NCI-H1417 treated with DMSO at 0.1 percent for 48 hours (cell line): Measurements from ENCODE around the gene TRIM26.
"Not testable (repeated sequence)": the region's sequence is repeated elsewhere in the genome, so short reads cannot be mapped to it uniquely, and the experiment has no call there.

Experiments
- DNase-seq: peaks from one replicate; lab custom pipeline; 2025; lab: John Stamatoyannopoulos, UW

The TRIM26 gene

DNA sequence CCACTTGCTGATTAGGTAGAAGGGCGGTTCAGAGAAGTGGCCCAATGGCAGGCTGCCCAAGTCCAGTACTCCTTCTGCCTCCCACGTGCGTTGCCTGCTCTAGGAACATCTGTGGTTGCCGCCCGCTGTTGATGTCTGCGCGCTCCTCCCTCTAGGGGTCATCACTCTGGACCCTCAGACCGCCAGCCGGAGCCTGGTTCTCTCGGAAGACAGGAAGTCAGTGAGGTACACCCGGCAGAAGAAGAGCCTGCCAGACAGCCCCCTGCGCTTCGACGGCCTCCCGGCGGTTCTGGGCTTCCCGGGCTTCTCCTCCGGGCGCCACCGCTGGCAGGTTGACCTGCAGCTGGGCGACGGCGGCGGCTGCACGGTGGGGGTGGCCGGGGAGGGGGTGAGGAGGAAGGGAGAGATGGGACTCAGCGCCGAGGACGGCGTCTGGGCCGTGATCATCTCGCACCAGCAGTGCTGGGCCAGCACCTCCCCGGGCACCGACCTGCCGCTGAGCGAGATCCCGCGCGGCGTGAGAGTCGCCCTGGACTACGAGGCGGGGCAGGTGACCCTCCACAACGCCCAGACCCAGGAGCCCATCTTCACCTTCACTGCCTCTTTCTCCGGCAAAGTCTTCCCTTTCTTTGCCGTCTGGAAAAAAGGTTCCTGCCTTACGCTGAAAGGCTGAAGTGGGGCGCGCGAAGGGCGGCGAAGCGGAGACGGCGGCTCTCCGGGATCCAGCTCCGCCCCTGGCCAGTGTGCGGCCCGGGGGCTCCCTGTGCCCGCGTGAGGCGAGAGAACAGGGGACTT lies 41.3 kb downstream of the TRIM26 start:
- no peak for DNase-seq

DNA sequence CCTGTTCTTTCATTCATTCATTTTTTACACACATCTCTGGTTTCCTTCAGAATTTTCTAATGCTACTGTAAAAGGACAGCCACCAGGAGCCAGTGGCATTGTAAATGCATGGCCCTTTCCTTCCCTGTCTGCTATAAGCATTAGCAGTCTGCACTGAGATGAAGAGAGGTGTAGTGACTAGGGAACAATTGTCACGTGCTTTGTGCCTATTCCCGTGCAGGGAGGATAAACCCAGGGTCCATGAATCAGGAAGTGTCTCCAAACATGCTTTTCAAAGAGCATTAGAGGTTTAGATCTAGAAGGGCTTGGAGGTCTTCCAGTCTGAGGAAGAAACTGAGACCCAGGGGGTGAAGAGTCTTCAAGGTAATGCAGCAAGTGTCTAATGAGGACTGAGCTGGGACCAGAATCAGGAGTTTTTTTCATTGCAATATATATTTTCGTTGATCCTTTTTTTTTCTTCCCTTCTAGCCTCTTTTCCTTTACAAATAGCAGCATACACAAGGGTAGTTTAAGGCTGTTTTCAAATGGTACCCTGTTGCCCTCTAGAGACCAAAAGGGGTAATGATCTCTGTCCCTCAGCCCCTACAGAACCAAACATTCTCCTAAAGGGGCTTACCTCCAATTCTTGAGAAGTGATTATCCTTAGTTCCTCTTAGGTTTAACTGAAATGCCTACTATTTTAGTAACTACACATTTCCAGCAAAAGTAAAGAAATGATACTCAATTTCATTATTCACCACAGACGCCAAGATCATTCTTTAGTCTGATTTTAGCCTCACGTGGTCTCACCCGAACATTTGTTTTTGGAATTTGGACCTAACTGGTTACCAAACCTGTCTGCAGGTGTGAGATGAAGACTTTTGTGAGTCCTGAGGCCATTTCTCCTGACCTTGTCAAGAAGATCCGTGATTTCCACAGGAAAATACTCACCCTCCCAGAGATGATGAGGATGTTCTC lies 43.3 kb downstream of the TRIM26 start:
- no peak for DNase-seq

DNA sequence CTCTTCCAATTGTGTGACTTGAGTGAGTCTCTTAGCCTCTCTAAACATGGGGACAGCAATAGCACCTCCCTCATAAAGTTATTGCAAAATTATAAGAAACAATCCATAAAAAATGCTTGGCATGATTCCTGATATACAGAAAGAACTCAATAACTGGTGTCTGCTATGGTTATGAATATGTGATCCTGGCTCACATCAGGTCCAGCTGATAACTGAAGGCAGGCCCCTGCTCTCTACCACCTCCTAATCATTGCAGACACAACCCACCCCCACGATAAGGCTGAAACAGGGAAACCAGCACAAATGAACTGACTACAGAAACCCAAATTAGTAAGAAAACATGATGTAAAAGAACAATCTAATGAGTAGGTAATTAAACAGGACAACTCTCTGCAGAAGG lies 44.5 kb downstream of the TRIM26 start:
- no peak for DNase-seq

DNA sequence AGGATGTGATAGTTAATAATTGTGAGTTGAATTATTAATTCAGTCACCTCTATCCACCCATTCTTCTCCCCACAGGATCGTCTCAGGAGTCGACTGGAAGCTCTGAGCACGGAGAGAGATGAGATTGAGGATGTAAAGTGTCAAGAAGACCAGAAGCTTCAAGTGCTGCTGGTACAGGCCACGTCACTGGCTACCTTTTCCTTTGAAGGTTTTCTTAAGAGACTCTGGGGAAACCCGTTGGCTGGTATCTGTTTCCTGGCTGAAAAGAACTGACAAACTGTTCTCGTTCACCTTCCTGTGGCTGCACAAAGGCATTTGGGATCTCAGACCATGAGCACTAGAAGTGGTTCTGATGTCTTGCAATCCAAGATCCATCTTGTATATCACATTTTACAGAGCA lies 46.1 kb downstream of the TRIM26 start:
- DNase-seq: no peak

- DNase-seq: not testable (repeated sequence)
These were observed 48.0 kb downstream of the TRIM26 start for GRCh38 chr6:30165238-30165637.

DNA sequence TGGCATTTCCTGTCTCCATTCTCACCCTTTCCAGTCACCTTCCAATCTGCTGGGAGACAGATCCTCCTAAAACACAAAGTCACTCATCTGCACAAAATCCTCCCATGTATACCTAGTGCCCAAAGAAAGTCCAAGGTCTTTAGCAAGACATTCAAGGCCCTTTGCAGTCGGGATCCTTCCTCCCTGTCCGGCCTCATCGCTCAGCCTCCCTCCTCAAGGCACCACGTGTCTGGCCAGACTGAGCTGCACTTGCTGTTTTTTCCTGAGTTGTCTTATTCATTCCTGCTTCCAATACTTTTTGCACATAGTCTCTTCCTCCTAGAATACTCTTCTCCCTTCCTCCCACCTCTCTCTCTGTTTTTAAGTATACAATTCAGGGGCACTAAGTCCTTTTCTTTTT lies 48.5 kb downstream of the TRIM26 start:
- DNase-seq: no peak

DNA sequence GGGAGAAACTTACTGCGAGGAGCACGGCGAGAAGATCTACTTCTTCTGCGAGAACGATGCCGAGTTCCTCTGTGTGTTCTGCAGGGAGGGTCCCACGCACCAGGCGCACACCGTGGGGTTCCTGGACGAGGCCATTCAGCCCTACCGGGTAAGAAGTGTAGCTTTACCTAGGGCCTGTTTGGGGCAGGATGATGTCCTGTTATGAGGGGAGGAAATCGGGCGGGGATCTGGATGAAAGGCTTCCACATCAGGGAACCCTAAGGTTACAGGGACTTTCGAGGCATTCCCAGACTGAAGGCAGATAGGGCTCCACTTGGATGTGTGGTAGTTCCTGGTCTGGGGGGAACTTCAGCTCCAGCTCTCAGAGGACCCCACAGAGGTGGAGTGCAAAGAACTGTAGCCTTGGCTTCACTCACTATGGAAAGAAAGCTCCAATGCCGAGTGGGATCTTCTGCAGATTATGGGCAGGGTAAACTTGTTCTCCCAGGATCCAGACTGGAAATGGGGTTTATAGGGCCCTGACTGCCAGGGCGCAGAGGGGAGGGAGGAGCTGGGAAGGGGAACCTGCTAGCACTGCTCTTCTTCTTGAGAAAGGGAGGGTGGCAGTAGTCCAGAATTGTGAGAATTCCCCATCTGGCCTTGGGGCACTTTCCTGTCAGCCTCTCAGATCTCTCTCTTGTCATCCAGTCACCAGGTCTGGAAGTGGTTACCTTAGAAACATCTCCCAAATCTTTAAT lies 49.1 kb downstream of the TRIM26 start:
- DNase-seq: no peak

DNA sequence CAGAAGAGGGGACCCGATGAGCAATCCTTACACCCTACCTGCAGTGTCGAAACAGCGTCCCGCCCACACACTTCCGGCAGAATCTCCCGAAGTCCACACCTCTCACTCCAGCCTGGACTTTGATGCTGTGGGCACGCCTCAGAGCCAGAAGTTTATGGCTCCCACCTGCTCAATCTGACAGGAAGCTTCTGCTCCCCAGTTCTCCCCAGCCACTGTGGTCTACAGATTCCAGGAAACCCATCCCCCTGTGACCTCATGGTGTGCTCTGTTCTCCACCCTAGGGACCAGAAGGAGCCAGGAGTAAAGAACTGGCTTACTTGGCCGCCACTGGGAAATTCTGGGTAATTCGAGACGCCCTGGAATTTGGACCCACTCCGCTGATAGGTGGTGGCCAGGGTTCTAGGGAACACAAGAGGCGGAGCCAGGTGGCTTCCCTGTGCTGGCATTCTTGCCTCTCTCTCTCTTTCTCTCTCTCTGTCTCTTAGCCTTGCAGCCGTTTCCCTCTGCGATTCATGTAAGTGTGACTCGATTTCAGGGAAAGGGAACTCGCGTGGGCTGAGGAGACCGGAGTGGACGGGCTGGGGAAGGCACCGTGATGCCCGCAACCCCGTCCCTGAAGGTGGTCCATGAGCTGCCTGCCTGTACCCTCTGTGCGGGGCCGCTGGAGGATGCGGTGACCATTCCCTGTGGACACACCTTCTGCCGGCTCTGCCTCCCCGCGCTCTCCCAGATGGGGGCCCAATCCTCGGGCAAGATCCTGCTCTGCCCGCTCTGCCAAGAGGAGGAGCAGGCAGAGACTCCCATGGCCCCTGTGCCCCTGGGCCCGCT lies 49.9 kb downstream of the TRIM26 start, which contains the start of gene TRIM15:
Gene TRIM15, plus strand, starts transcription at position 457 of the 828 bp plus-strand sequence. Its CDS starts 139 bp downstream, at position 596.
- no peak for DNase-seq

DNA sequence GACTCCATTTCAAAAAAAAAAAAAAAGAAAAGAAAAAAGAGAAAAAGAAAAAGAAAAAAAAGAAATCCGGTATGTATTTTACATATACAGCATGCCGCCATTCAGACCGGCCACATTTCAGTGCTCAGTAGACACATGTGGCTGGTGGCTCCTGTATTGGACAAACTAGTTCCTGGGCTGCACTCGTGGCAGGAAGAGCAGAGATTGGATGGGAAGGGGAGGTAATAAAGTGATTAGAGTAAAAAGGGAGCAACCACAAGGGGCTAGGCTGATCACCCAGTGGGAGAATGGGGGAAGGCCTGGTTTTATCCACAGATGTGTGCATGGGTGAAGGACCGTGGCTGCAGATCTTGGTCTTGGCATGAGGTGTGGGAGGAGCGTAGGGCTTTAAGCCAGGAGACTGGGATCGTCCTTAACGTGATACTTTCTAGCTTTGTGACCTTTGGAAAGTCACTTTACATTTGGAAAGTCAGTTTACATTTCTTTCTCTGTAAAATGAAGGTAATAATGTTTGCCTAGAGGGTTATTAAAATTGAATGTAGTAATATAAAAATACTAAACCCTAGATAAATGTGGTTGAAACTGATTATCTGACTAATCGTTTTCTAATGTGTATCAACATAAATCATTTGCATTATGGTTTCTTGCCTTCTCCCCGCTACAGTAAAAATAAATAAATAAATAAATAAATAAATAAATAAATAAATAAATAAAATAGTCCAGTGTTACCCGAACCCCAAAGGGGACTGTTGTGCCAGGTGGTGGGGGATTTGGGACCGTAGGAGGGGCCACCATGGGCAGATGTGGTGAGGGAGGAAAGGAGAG lies 50.7 kb downstream of the TRIM26 start:
- DNase-seq: no peak

GRCh38 chr6:30160785-30161531 lies 52.2 kb downstream of the TRIM26 start, which contains the start of gene TRIM10:
TRIM10 (minus strand) TSS chr6:30161211; CDS start chr6:30160858, 353 bp downstream.
- no peak for DNase-seq

DNA sequence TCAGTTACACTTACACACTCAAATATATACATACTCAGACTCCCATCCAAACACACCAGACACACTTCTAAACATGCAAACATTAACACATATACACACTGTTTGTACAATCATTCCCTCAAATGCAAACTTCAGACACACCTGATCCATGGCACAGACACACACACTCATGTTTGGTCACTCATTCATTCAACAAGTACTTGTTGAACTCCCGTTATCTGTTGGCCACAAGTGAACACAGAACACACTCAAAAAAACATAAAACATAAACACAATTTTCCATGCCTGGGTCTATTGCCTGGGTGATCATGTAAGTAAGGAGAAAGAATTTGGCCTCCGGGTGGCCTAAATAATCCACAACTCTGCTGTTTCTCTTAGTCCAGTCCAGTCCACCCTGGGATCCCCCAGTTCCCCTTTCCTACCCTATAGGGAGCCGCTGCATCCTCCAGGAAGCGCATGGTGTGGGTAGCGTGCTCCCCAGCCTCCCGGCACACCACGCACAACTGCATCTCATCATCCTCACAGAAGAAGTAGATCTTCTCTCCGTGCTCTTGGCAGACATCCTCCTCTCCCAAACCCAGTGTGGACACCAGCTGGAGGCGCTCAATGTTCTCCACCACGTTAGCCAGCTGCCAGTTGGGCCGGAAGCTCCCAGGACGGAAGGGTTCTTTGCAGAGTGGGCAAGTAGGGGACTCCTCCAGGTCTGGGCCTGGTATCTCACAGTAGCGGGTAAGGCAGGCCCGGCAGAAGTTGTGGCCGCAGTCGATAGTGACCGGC lies 53.0 kb downstream of the TRIM26 start:
- DNase-seq: no peak

DNA sequence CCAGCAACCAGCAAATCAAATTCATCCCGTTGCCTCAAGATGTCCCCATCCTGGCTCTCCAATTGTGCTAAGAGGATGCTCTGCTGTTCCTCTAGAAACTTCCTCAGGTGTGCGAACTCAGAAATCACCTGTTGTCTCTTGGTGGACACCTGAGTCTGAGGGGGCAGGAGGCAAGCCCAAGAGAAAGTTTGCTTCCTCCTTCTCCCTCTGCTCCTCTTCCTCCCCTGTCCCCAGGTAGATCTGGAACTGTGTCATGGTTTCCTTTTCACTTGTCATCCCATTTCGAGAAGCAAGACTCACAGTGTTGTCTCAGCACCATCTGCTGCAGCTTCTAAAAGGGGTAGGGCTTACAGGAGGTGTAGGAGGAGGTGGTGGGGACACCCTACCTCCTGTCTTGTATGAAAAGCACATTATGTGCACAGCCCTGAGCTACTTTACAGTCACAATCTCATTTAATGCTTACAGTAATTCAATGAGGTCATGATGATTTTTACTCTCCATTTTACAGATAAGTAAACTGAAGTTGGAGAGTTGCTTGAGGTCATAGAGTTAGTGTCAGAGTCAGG lies 54.6 kb downstream of the TRIM26 start:
- no peak for DNase-seq

DNA sequence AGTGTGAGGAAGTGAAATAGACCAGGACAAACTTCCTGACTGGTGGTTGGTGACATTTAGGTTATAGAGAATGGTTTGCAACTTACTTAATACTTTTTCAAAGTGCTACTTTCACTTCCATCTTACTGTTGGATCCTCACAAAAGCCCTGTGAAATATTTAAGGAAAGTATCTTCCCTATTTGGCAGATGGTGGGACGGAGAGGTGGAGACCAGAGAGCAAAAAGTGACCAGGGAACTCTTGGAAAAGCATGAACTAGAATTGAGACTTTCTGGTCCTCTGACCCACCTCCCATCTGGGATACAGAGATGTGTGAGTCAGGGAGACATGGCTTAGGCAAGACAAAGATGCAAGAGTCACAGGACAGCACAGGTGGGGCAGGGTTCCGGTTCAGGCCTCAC lies 55.2 kb downstream of the TRIM26 start:
- DNase-seq: no peak

DNA sequence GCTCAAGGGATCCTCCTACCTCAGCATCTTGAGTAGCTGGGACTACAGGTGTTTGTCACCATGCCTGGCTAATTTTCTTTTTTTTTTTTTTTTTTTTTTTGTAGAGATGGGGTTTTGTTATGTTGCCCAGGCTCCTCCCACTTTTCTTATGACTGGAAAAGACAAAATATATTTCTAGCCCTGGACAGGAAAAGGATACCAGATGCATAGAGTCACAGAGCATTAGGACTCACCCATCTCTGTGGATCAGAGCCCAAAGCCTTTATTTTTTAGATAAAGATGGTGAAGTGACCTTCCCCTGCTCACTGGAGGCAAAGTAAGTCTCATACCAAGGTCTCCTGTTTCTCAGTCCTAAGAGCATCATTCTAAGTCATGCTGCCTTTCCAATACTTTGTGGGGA lies 55.6 kb downstream of the TRIM26 start:
- no peak for DNase-seq

DNA sequence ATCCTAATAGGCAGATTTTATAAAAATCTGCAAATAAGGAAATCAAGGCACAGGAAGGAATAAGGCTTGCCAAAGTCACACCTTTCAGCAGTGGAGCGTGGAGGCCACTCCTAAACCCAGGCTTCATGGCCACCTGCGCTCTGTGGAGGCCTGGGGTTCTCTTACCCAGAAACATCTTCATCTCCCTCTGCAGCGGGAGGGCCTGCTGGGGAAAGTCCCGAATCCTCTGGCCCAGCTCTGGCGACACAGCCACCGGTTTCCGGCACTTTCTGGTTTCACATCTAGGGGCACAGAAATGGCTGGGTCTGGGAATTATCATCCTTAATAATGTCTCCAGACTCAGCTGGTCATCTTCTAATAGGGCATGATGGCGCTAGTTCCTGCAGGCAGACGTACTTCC lies 56.4 kb downstream of the TRIM26 start:
- no peak for DNase-seq

DNA sequence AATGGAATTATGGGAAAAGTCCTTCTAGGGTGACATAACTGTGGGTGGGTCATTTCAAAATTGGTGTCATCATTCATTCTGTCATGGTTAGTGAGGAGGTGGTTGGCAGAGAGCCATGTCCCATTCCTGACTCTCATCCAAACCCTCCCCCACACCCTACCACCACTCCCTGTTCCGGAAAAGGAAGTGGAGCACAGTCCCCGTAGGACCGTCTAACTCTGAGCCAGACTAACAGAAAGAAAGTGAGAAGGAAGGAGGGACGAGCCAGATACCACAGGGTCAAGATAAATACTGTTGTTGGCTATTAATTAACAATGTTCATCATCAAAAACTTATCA lies 57.0 kb downstream of the TRIM26 start:
- DNase-seq: no peak

DNA sequence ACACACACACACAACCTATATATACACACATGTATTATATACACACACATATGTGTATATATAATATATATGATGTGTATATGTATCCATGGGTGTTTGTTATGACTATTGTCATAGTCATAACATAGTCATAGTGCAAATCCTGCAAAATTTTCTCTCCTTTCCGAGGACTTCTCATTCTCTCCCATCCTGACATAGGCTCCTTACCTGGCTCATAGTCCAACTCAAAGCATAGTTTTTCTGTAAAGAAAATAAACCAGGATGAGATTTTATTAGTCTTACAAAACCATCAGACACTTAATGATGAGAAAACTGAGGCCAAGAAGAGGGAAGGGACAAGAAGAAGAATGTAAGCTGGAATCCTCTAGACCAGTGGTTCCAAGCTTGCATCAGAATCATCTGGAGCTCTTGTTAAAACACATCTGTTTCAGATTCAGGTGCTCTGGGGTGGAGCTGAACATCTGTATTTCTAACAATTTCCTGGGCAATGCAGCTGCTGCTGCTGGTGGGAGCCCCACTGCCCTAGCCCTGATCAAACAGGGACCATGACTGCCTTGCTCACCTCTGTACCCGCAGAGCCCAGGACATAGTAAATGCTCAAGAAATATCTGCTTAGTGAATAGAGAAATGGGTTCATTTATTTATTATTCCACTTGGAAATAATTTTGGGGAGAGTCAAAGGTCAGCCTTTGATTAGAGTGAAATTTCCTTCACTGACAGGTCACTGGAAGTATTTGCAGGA lies 57.5 kb downstream of the TRIM26 start:
- no peak for DNase-seq
